Thyroid gland (tissue), 4 donors: Measurements from ENCODE around the gene NLRC5.

ENCODE experiments used
- POLR2A ChIP-seq, 2 donors: fragments of 450-650 bp; IDR thresholded peaks; one replicate each; pipeline ENCODE4 v1.6.1; 2017; ENCODE audit warnings: antibody characterized with exemption in 2 of 2, mild to moderate bottlenecking in 2 of 2, moderate library complexity in 1 of 2
- TF ChIP-seq, protein P1 (sequence below), 6 experiments: fragments of 200-600 bp in 3 of 6; fragments of 450-650 bp in 3 of 6; sonication (generic) in 3 of 6; IDR thresholded peaks; one replicate each; pipeline ENCODE4 v1.5.1; 2016 to 2019; ENCODE audit warnings: antibody characterized with exemption in 6 of 6, mild to moderate bottlenecking in 2 of 6, inconsistent platforms in 1 of 6, moderate library complexity in 1 of 6

DNA sequence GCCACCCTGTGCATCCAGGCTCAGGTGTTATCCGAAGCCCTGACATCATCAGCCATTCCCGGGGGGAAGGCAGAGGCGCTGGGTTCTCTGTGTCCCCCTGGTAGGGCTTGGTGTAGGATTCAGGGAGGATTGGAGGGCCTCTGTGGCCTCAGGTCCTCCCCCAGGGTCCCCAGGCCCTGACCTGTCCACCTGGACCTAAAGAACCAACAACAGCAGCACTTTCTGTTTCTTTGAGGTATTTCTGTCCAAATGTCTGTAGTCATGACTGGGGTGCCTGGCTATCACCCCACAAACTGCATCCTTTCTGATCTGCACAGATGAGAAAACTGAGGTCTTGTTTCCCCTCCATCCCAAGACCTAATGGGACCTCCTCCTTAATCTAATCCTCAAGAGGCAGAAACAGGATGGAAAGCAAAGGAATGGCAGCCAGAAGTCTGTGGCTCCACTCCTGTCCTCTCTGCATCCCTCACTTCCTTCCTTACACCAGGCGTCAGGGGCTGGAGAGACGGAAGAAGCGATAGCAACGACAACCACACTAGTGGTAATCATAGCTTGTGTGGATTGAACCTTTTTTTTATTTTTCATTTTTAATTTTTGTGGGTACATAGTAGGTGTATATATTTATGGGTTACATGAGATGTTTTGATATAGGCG, 11.8 kb downstream of the NLRC5 start:
- TF ChIP-seq, protein P1, sequence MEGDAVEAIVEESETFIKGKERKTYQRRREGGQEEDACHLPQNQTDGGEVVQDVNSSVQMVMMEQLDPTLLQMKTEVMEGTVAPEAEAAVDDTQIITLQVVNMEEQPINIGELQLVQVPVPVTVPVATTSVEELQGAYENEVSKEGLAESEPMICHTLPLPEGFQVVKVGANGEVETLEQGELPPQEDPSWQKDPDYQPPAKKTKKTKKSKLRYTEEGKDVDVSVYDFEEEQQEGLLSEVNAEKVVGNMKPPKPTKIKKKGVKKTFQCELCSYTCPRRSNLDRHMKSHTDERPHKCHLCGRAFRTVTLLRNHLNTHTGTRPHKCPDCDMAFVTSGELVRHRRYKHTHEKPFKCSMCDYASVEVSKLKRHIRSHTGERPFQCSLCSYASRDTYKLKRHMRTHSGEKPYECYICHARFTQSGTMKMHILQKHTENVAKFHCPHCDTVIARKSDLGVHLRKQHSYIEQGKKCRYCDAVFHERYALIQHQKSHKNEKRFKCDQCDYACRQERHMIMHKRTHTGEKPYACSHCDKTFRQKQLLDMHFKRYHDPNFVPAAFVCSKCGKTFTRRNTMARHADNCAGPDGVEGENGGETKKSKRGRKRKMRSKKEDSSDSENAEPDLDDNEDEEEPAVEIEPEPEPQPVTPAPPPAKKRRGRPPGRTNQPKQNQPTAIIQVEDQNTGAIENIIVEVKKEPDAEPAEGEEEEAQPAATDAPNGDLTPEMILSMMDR (IDR thresholded peaks at IDR 0.05), result no peak
- TF ChIP-seq POLR2A (IDR thresholded peaks at IDR 0.05), result no peak
